Fibroblast of the aortic adventitia (primary cell): Measurements from ENCODE around the gene CCER1. TPM values are rescaled to one million over a fixed set of nuclear protein-coding genes. Genes with fewer than 3 reads are reported as not detected.
A peak's percentile ranks its signal among the peaks of the same experiment; 100 is the strongest.

Source experiments
- DNase-seq: peaks from one replicate; pipeline ENCODE4 v3.0.0-alpha.2; 2010; ENCODE audit warnings: low read depth
- H3K4me3 ChIP-seq: 2 replicates; pipeline ENCODE4 v1.5.1; 2011; ENCODE audit warnings: low read depth, mild to moderate bottlenecking, control low read depth, low read length, moderate library complexity
- CTCF ChIP-seq: IDR thresholded peaks from 2 replicates; pipeline ENCODE4 v1.5.1; 2011; ENCODE audit warnings: mild to moderate bottlenecking, low read length, control low read depth, inconsistent platforms; ENCODE audit not compliant: insufficient read depth
- total RNA-seq: library from RNA; depleted of rRNA; stranded (reverse); fragments of >200 nt; gene quantifications from 2 replicates; pipeline ENCODE4 v1.2.3, GENCODE V29; 2012; ENCODE audit warnings: low replicate concordance

The CCER1 gene
- total RNA-seq, 1 donor = not detected

GRCh38 chr12:90938451-90938850 lies 16.5 kb downstream of the CCER1 start:
- H3K4me3 ChIP-seq = no peak overlapping the region
- DNase-seq = peak; percentile 26
- TF ChIP-seq CTCF = no peak

DNA sequence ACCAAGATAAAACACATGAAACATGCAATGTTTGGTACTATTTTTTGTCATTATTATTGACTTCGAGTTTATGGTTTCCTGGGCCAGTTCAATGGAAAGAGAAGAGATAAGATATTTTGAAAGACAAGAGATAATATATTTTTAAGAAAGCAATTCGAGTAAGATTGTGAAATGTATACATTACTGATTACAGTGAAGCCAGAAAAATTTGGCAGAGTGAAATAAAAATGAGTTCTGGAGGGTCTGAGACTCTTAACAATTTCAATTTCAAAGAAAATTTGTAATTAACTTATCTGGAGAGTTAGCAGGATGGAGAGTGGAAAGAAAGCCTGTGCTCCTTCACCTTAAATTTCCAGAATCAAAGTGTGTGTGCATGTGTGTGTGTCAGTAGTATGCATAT lies 17.3 kb downstream of the CCER1 start:
- DNase-seq = no peak
- TF ChIP-seq CTCF = no peak
- H3K4me3 ChIP-seq = no peak overlapping the region

- TF ChIP-seq CTCF = no peak
- no peak for DNase-seq
- no peak overlapping the region for H3K4me3 ChIP-seq
These were observed 18.6 kb downstream of the CCER1 start for GRCh38 chr12:90936230-90937005.

DNA sequence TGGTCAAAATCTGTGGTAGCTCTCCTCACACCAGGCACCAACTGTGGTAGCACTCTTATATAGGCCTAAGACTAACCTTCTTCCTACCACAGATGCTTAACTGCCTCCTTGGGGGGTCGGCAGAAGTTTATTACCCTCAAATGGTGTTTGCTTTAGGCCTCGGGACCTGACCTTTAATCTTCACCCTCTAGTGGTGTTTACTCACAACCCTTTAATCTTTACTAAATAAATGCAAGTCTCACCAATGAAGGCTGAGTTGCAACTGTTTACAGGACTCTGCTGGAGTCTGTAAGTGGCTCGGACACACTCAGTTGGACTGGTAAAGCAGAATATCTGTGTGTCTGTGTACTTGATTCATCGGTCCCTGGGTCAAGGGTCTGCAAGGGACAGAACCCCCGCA lies 29.4 kb downstream of the CCER1 start:
- DNase-seq = no peak
- no peak overlapping the region for H3K4me3 ChIP-seq
- TF ChIP-seq CTCF = no peak

- no peak for TF ChIP-seq CTCF
- no peak overlapping the region for H3K4me3 ChIP-seq
- DNase-seq = no peak
These were observed 30.6 kb downstream of the CCER1 start for GRCh38 chr12:90924406-90924805.

DNA sequence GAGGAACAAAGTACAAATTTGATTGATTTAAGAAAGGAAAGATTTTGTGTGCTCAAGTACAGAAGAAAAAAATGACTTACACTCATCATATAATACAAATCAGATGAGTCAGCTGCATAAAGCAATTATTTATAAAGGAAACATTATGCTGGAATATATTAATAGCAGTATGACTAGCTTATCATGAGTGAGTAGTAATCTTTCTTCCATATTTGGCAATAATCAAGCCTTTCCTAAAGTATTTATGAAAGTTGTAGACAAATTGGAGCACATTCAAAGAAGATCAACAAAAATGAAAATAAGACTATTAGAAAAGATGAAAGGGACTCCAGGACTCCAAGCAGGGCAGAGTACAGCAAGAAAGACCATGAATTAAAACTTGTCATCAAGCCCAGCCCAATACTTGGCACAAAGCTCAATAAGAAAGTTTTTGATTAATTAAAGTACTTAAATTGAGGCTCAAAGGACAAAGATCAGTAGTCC lies 32.8 kb downstream of the CCER1 start:
- H3K4me3 ChIP-seq = no peak overlapping the region
- peak; percentile 73 for DNase-seq
- TF ChIP-seq CTCF = no peak
